T-helper 17 cell (primary cell): ENCODE measurements around the gene PLOD1. TPM values are rescaled to one million over a fixed set of nuclear protein-coding genes. Genes with fewer than 3 reads are reported as not detected.
A peak's percentile ranks its signal among the peaks of the same experiment; 100 is the strongest.
"Not testable (repeated sequence)": the region's sequence is repeated elsewhere in the genome, so short reads cannot be mapped to it uniquely, and the experiment has no call there.

Experiments used
- ATAC-seq: fragments of 150-1000 bp; cut with Tn5 transposase; 2 replicates; pipeline ENCODE4 v1.10.0; 2021; ENCODE audit warnings: mild to moderate bottlenecking, moderate library complexity
- DNase-seq, 3 donors: peaks; one replicate each; pipeline versions ENCODE4 v3.0.0 to v3.0.0-alpha.2; 2020 to 2021
- H3K9me3 ChIP-seq: one replicate; pipeline ENCODE4 v1.7.0; 2013; ENCODE audit warnings: low read length, mild to moderate bottlenecking; ENCODE audit not compliant: control insufficient read depth, poor library complexity, severe bottlenecking
- H3K27ac Mint-ChIP-seq: one replicate; pipeline ENCODE4 v1.8.0; 2022; ENCODE audit warnings: mild to moderate bottlenecking, moderate library complexity, mixed read lengths
- H3K27me3 Mint-ChIP-seq: one replicate; pipeline ENCODE4 v1.8.0; 2022; ENCODE audit warnings: mixed read lengths
- H3K36me3 Mint-ChIP-seq: one replicate; pipeline ENCODE4 v1.8.0; 2022; ENCODE audit warnings: low read depth, mixed read lengths
- H3K4me1 Mint-ChIP-seq: one replicate; pipeline ENCODE4 v1.8.0; 2022; ENCODE audit warnings: mild to moderate bottlenecking, mixed read lengths
- H3K4me3 Mint-ChIP-seq: one replicate; pipeline ENCODE4 v1.8.0; 2022; ENCODE audit warnings: mild to moderate bottlenecking, moderate library complexity, mixed read lengths
- total RNA-seq, 4 donors: library from RNA in 2 of 4; stranded (reverse) in 2 of 4; gene quantifications; one replicate each; pipeline ENCODE4 v1.2.3 and lab custom pipeline; 2022 to 2026

The PLOD1 gene
- total RNA-seq, 2 donors from 2014 or later: 2.8 to 3.0 TPM

- H3K27ac Mint-ChIP-seq: no peak overlapping the region
- ATAC-seq: no peak
- no peak overlapping the region for H3K4me3 Mint-ChIP-seq
- H3K27me3 Mint-ChIP-seq: no peaks in the 10 kb centered on the region
- H3K4me1 Mint-ChIP-seq: no peaks in the 10 kb centered on the region
- H3K36me3 Mint-ChIP-seq: peaks cover 9% of the 10 kb centered on the region
- no peaks in the 10 kb centered on the region for H3K9me3 ChIP-seq
- no peak for DNase-seq
Measured at GRCh38 chr1:12001996-12002493, 67.5 kb downstream of the PLOD1 start.

GRCh38 chr1:12003762-12004161 lies 69.2 kb downstream of the PLOD1 start:
- peaks cover 14% of the 10 kb centered on the region for H3K36me3 Mint-ChIP-seq
- no peak overlapping the region for H3K4me3 Mint-ChIP-seq
- ATAC-seq (no peak), DNase-seq (no peak)
- no peaks in the 10 kb centered on the region for H3K27me3 Mint-ChIP-seq
- H3K9me3 ChIP-seq: no peaks in the 10 kb centered on the region
- H3K4me1 Mint-ChIP-seq: no peaks in the 10 kb centered on the region
- no peak overlapping the region for H3K27ac Mint-ChIP-seq

- no peak overlapping the region for H3K27ac Mint-ChIP-seq
- DNase-seq: no peak
- H3K27me3 Mint-ChIP-seq: no peaks in the 10 kb centered on the region
- no peak overlapping the region for H3K4me3 Mint-ChIP-seq
- no peak for ATAC-seq
- no peaks in the 10 kb centered on the region for H3K4me1 Mint-ChIP-seq
- no peaks in the 10 kb centered on the region for H3K9me3 ChIP-seq
- peaks cover 10% of the 10 kb centered on the region for H3K36me3 Mint-ChIP-seq
Measured at GRCh38 chr1:12005488-12006166, 71.1 kb downstream of the PLOD1 start.

GRCh38 chr1:12006167-12006921 lies 71.8 kb downstream of the PLOD1 start:
- DNase-seq: no peak

GRCh38 chr1:12007204-12007603 lies 72.7 kb downstream of the PLOD1 start:
- Mint-ChIP-seq H3K4me3 (no peak overlapping the region), H3K27ac (no peak overlapping the region), H3K4me1 (peaks cover 2% of the 10 kb centered on the region), H3K36me3 (peaks cover 10% of the 10 kb centered on the region), H3K27me3 (no peaks in the 10 kb centered on the region)
- DNase-seq (no peak), ATAC-seq (no peak)
- H3K9me3 ChIP-seq: no peaks in the 10 kb centered on the region

More at GRCh38 chr1:12006167-12006921, 71.8 kb downstream of the PLOD1 start:
- no peak overlapping the region for H3K4me3 Mint-ChIP-seq
- no peaks in the 10 kb centered on the region for H3K4me1 Mint-ChIP-seq
- no peaks in the 10 kb centered on the region for H3K27me3 Mint-ChIP-seq
- H3K36me3 Mint-ChIP-seq: peaks cover 10% of the 10 kb centered on the region
- no peak for ATAC-seq
- no peaks in the 10 kb centered on the region for H3K9me3 ChIP-seq
- H3K27ac Mint-ChIP-seq: no peak overlapping the region

GRCh38 chr1:12008355-12008754 lies 73.8 kb downstream of the PLOD1 start:
- H3K9me3 ChIP-seq, H3K4me1 Mint-ChIP-seq, H3K27ac Mint-ChIP-seq, DNase-seq, H3K27me3 Mint-ChIP-seq, H3K36me3 Mint-ChIP-seq, ATAC-seq, H3K4me3 Mint-ChIP-seq: not testable (repeated sequence)

GRCh38 chr1:12009318-12009947 lies 74.9 kb downstream of the PLOD1 start:
- no peaks in the 10 kb centered on the region for H3K9me3 ChIP-seq
- H3K27me3 Mint-ChIP-seq: no peaks in the 10 kb centered on the region
- peaks cover 6% of the 10 kb centered on the region for H3K4me1 Mint-ChIP-seq
- no peak for DNase-seq
- H3K4me3 Mint-ChIP-seq: no peak overlapping the region
- no peak for ATAC-seq
- peaks cover 6% of the 10 kb centered on the region for H3K36me3 Mint-ChIP-seq
- no peak overlapping the region for H3K27ac Mint-ChIP-seq

GRCh38 chr1:12010746-12011570 lies 76.4 kb downstream of the PLOD1 start:
- DNase-seq (no peak), ATAC-seq (no peak)
- Mint-ChIP-seq H3K36me3 (peaks cover 4% of the 10 kb centered on the region), H3K4me3 (no peak overlapping the region), H3K27ac (peak overlapping the region; percentile 27), H3K27me3 (no peaks in the 10 kb centered on the region), H3K4me1 (peaks cover 9% of the 10 kb centered on the region)
- H3K9me3 ChIP-seq: no peaks in the 10 kb centered on the region

- Mint-ChIP-seq H3K4me1 (peaks cover 9% of the 10 kb centered on the region), H3K27me3 (no peaks in the 10 kb centered on the region), H3K36me3 (peaks cover 4% of the 10 kb centered on the region), H3K4me3 (no peak overlapping the region), H3K27ac (no peak overlapping the region)
- DNase-seq (no peak), ATAC-seq (no peak)
- H3K9me3 ChIP-seq: no peaks in the 10 kb centered on the region
Measured at GRCh38 chr1:12011998-12012397, 77.5 kb downstream of the PLOD1 start.

GRCh38 chr1:12012560-12013316 lies 78.2 kb downstream of the PLOD1 start:
- Mint-ChIP-seq H3K27ac (peak overlapping the region; percentile 88), H3K4me3 (no peak overlapping the region), H3K36me3 (peaks cover under 1% of the 10 kb centered on the region), H3K27me3 (no peaks in the 10 kb centered on the region), H3K4me1 (peaks cover 9% of the 10 kb centered on the region)
- no peak for ATAC-seq
- H3K9me3 ChIP-seq: no peaks in the 10 kb centered on the region
- no peak for DNase-seq

GRCh38 chr1:12014141-12014991 lies 79.8 kb downstream of the PLOD1 start:
- H3K4me1 Mint-ChIP-seq: peaks cover 9% of the 10 kb centered on the region
- H3K36me3 Mint-ChIP-seq: no peaks in the 10 kb centered on the region
- H3K27me3 Mint-ChIP-seq: no peaks in the 10 kb centered on the region
- no peak for ATAC-seq
- no peaks in the 10 kb centered on the region for H3K9me3 ChIP-seq
- peak overlapping the region; percentile 88 for H3K27ac Mint-ChIP-seq
- H3K4me3 Mint-ChIP-seq: peak overlapping the region; percentile 19
- DNase-seq: no peak
